ENCODE data around the gene GNB1.

DNA sequence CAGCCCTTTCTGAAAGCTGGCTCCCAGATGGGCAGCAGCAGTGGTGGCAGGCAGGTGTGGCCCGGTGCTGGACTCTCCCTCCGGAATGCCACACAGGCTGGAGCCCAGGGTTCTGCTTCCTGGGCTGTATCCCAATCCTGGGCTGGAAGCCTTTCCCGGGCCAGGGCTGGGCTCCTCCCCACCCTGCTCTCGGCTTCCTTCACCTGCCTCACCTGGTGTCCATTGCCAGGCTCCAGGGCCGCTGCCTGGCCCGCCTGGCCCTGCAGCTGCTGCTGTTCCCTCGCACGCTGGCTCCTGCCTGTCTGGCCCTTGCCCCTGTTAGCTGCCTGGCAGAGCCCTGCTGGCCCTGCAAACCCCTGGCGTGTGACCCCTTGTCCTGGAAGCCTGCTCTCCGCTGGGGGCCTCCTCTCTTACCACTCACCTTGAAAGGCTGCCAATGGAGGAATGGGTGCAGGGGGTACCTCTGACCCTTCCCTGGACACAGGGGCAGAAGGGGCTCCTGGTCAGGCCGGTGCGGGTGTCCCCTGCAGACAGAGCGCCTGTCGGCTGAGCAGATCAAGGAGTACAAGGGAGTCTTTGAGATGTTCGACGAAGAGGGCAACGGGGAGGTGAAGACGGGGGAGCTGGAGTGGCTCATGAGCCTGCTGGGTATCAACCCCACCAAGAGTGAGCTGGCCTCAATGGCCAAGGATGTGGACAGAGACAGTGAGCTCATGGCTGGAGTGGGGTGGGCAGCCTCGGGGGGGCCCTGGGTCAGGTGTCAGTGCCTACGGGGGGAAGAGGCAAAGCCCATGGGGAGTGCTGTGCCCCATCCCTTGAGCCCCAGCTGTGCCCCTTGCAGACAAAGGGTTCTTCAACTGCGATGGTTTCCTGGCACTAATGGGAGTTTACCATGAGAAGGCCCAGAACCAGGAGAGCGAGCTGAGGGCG is 25.3 kb upstream of the GNB1 start:
- TF ChIP-seq, protein P1, sequence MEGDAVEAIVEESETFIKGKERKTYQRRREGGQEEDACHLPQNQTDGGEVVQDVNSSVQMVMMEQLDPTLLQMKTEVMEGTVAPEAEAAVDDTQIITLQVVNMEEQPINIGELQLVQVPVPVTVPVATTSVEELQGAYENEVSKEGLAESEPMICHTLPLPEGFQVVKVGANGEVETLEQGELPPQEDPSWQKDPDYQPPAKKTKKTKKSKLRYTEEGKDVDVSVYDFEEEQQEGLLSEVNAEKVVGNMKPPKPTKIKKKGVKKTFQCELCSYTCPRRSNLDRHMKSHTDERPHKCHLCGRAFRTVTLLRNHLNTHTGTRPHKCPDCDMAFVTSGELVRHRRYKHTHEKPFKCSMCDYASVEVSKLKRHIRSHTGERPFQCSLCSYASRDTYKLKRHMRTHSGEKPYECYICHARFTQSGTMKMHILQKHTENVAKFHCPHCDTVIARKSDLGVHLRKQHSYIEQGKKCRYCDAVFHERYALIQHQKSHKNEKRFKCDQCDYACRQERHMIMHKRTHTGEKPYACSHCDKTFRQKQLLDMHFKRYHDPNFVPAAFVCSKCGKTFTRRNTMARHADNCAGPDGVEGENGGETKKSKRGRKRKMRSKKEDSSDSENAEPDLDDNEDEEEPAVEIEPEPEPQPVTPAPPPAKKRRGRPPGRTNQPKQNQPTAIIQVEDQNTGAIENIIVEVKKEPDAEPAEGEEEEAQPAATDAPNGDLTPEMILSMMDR (IDR thresholded peaks at IDR 0.05) = no peak
- TF ChIP-seq POLR2AphosphoS5 (IDR thresholded peaks at IDR 0.05) (no peak), EP300 (IDR thresholded peaks at IDR 0.05) (no peak), POLR2A (IDR thresholded peaks at IDR 0.05) (no peak)

Measured in upper lobe of left lung (tissue), 4 donors.